Choroid plexus epithelial cell (primary cell): ENCODE measurements around the gene NPTN.

Experiments
- DNase-seq: peaks from one replicate; pipeline ENCODE4 v3.0.0-alpha.2; 2010; ENCODE audit warnings: low read depth
- H3K4me3 ChIP-seq: 2 replicates; pipeline ENCODE4 v1.5.1; 2011; ENCODE audit warnings: low read depth, mild to moderate bottlenecking, control low read depth, low read length, moderate library complexity
- TF ChIP-seq, protein P1 (sequence below): conservative IDR thresholded peaks from 2 replicates; pipeline ENCODE4 v1.5.1; 2011; ENCODE audit warnings: low read depth, mild to moderate bottlenecking, control low read depth, inconsistent platforms, low read length, moderate library complexity

Gene NPTN

DNA sequence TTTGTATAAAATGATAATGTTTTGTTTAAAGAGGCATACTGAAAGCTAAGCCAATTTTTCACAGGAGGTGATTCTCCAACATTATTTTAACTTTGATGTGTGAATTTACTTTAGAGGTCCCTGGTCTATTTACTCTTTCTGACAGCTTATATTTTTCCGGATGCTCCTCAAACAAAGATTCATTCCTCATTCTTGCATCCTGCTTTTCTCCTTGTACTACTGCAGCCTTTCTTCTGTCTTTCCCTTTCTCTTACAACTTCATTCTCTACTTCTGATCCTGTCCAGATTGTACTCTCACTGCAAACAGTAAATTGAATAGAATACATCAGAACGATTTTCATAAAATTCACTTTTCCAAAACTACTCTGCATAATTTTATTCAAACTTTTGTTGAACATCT lies 5.1 kb downstream of the NPTN start:
- DNase-seq, result no peak
- no peak overlapping the region for H3K4me3 ChIP-seq
- TF ChIP-seq, protein P1, sequence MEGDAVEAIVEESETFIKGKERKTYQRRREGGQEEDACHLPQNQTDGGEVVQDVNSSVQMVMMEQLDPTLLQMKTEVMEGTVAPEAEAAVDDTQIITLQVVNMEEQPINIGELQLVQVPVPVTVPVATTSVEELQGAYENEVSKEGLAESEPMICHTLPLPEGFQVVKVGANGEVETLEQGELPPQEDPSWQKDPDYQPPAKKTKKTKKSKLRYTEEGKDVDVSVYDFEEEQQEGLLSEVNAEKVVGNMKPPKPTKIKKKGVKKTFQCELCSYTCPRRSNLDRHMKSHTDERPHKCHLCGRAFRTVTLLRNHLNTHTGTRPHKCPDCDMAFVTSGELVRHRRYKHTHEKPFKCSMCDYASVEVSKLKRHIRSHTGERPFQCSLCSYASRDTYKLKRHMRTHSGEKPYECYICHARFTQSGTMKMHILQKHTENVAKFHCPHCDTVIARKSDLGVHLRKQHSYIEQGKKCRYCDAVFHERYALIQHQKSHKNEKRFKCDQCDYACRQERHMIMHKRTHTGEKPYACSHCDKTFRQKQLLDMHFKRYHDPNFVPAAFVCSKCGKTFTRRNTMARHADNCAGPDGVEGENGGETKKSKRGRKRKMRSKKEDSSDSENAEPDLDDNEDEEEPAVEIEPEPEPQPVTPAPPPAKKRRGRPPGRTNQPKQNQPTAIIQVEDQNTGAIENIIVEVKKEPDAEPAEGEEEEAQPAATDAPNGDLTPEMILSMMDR, result no peak

DNA sequence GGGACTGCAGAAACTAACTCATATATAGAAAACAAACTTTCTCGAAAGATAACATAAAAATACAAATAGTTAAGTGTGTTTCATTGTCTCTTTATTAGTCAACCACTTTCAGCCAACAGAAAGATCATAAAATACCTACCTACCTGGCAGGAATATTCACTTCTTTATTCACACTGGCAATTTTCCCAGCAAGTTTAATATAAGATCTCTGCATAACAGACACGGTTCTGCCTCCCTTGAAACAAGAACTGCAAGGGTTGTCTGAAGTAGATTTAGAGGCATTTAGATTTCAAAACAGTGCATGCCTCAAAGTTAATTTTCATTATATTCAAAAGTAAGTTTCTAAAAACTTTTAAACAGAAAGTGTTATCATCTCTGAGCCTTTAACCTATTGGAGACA lies 7.1 kb downstream of the NPTN start:
- DNase-seq, result no peak
- no peak overlapping the region for H3K4me3 ChIP-seq
- TF ChIP-seq, protein P1, result no peak

DNA sequence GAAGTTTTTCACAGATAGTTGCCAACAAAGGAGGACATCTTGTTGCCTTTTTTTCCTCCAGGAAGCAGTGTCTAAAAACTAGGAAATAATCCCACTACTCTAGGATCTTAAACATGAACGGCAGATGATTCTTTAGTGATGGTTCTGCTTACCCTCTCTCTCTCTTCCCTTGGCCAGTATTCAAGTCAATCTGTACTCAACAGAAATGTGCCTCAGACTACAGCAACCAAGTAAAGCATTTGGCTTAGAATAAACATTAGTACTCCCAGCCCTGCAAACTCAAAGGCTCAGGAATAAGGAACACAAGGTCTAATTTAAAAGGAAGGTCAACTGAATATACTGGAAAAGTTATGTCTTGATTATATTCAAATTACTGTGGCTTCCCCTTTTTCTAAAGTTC lies 8.7 kb downstream of the NPTN start:
- H3K4me3 ChIP-seq, result no peak overlapping the region
- TF ChIP-seq, protein P1, result no peak
- peak; percentile 47 for DNase-seq

DNA sequence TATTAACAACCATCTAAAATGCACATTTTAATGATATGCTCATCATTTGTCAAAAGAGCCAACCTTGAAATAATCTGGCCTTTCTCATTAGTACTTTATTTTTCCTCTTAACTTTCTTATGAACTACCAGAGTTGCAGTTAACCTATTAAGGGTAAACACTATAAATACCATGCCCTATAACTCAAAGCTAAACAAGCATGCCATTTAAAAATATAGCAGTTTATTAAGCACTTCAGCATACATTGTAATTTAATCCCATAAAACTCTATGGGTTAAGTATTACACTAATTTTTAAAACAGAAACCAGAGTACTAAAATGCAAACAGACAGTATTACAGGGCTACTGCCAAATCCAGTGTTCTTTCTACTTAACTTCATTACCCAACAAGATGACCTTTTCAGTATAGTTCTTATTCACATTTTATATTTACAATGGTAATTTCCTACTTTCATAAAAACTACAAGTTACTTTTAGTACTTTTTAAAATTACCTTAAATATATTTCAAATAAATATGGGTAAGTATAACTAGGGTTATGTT lies 11.8 kb downstream of the NPTN start:
- DNase-seq, result no peak
- H3K4me3 ChIP-seq, result no peak overlapping the region
- TF ChIP-seq, protein P1, result no peak

DNA sequence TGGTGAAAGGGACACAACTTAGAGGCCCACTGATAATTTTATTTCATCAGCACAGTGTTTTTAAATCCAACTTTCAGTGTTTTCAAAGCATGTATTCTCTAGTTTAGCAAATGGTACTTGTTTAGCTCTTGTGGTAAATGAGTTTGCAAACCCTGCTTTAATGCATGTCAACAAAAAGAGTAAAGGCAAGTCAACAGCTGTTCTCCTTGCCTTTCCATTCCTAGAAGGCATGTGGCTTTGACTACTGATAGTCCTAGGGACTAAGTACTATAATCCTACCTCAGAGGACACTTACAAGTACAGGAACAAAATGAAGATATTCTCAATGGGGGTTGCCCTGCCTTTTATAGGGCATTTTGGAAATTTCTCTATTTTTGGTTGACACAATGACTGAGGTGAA lies 13.1 kb downstream of the NPTN start:
- DNase-seq, result no peak
- TF ChIP-seq, protein P1, result no peak
- no peak overlapping the region for H3K4me3 ChIP-seq

DNA sequence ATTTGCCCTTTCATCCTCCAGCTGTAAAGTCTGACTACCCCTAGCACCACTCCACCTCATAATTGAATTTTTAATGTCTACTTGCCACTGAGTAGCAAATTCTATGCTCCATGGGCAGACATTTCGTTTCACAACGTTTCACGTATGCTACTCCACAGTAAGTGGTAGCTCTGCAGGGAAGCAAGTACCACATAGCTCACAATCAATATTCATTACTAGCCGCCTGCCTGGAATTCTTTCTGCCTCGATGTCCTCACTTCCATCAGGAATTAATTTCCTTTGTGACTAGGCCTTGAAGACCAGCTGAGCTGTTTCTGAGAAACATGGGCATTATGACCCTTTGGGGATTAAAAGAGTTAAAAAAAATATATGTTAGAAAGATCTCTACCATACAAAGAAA lies 15.3 kb downstream of the NPTN start:
- DNase-seq, result no peak
- H3K4me3 ChIP-seq, result no peak overlapping the region
- TF ChIP-seq, protein P1, result no peak

DNA sequence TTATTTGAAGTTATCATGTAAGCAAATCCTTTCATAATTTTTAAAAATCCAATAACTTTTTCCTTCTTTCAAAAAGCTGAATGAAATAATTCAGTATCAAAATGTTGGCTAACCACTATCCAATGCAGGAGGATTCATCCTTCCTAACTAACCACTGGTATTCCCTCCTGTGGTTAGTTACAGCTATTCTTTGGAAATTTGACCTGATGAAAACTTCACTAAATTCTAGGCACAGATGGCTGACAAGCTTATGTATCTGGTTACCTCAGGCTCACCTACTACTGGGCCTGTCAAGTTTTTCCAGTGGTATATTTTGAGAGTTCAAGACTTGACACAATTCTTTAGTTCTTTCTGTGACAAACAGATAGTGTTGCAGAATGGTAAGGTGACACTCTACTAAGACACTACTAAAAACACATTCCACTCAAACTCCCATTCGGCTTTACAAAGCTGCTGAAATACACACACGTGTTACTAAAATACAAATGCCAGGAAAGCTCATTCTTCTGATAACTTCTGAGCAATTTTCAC lies 15.8 kb downstream of the NPTN start:
- no peak overlapping the region for H3K4me3 ChIP-seq
- TF ChIP-seq, protein P1, result no peak
- DNase-seq, result peak; percentile 57
